Measurements from ENCODE around the gene SOX6. TPM values are rescaled to one million over a fixed set of nuclear protein-coding genes. Genes with fewer than 3 reads are reported as not detected.

Gene SOX6
- total RNA-seq, 1 experiment from 2014 or later = not detected

- no peak overlapping the region for H3K27ac ChIP-seq (ENCODE audit: insufficient read length, low read depth, low read length)
- no peaks in the 10 kb centered on the region for H3K79me2 ChIP-seq (ENCODE audit: insufficient read depth, low read length)
- no peak overlapping the region for H2BK5ac ChIP-seq (ENCODE audit: insufficient read length, low read length)
- no peak overlapping the region for H2BK120ac ChIP-seq (ENCODE audit: low read depth, low read length, poor library complexity, severe bottlenecking)
- no peak for DNase-seq
- H3K4me3 Mint-ChIP-seq = no peak overlapping the region
- no peak overlapping the region for H2BK20ac ChIP-seq (ENCODE audit: low read depth, low read length, poor library complexity, severe bottlenecking)
- H3K79me1 ChIP-seq (ENCODE audit: insufficient read depth, low read depth, low read length, poor library complexity, severe bottlenecking) = no peaks in the 10 kb centered on the region
- H3K27me3 ChIP-seq (ENCODE audit: insufficient read depth, low read length) = no peaks in the 10 kb centered on the region
- no peaks in the 10 kb centered on the region for H3K36me3 Mint-ChIP-seq (ENCODE audit: insufficient read depth in 1 of 3, low read depth in 3 of 3)
- H3K4me1 Mint-ChIP-seq = peaks cover 10 to 11% of the 10 kb centered on the region in 2 experiments
- no peak overlapping the region for H4K91ac ChIP-seq (ENCODE audit: insufficient read length, low read depth, low read length)
- no peak overlapping the region for H3K4me2 ChIP-seq (ENCODE audit: insufficient read depth, insufficient read length, low read length)
- no peak overlapping the region for H3K14ac ChIP-seq (ENCODE audit: insufficient read depth, low read length)
- no peaks in the 10 kb centered on the region for H3K23me2 ChIP-seq (ENCODE audit: insufficient read length, low read depth, low read length, poor library complexity, severe bottlenecking)
- H3K23ac ChIP-seq (ENCODE audit: insufficient read length, low read depth, low read length) = no peak overlapping the region
- H3K9me3 Mint-ChIP-seq = no peaks in the 10 kb centered on the region
- H3K18ac ChIP-seq (ENCODE audit: insufficient read length, low read depth, low read length) = no peak overlapping the region
- peaks cover 3% of the 10 kb centered on the region; the same call in 1 of the 2 replicates for H3K4me1 ChIP-seq (ENCODE audit: insufficient read depth, low read length)
- H3K27ac Mint-ChIP-seq = no peak overlapping the region
- WGBS (ENCODE audit: extremely low coverage, insufficient read length, low lambda C conversion rate) = no CpG with 5 or more reads among the region's 4 CpGs
- H3T11ph ChIP-seq (ENCODE audit: low read length) = no peak overlapping the region
- H4K5ac ChIP-seq (ENCODE audit: insufficient read length, low read depth, low read length) = no peak overlapping the region
- no peak overlapping the region for H2AK5ac ChIP-seq (ENCODE audit: insufficient read length, low read length)
- no peaks in the 10 kb centered on the region for H4K20me1 ChIP-seq (ENCODE audit: control insufficient read depth, insufficient read depth, insufficient read length)
- H3K9ac ChIP-seq (ENCODE audit: extremely low read depth, insufficient read length, low read length) = no peak overlapping the region
- peaks cover 25% of the 10 kb centered on the region for H3K27me3 Mint-ChIP-seq (ENCODE audit: low read depth)
- no peak overlapping the region for H3K4ac ChIP-seq (ENCODE audit: low read depth, low read length)
- H4K8ac ChIP-seq (replicated peaks; ENCODE audit: insufficient read length, low read depth, low read length) = no peak overlapping the region
- H3K56ac ChIP-seq (ENCODE audit: insufficient read length, low read depth, low read length) = no peak overlapping the region
- no peak overlapping the region for H2AFZ ChIP-seq (ENCODE audit: low read length)
- no peak for TF ChIP-seq CTCF (conservative IDR thresholded peaks at IDR 0.05)
- no peak overlapping the region for H2BK15ac ChIP-seq (ENCODE audit: low read depth, low read length)
- no peak overlapping the region for H2BK12ac ChIP-seq (ENCODE audit: insufficient read length, low read depth, low read length)
- H3K9me3 ChIP-seq (ENCODE audit: control insufficient read depth, low read depth, low read length) = no peaks in the 10 kb centered on the region
Measured at GRCh38 chr11:16359369-16359768, 3.0 kb upstream of the SOX6 start.
